Measurements from ENCODE around the gene MPI.
"Not testable (repeated sequence)": the region's sequence is repeated elsewhere in the genome, so short reads cannot be mapped to it uniquely, and the experiment has no call there.

MPI gene

DNA sequence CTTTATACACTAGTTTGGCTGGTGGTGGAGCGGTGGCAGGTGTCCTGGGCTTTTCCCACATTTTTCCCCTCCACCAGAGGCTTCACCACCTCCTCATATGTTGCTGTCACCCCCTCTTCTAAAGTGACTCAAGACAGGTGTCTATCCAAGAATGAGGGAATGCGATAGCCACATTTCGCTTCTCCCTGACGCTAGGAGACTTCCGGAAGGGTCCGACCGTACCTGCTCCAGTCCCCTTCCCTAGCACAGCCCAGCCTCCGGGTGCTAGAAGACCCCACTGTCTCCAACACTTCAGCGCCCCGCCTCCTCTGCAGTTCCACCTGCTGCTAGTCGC is 17.2 kb upstream of the MPI start:
- no peak for DNase-seq (ENCODE audit: extremely low read depth, low read depth)
- TF ChIP-seq CTCF (IDR thresholded peaks at IDR 0.05; ENCODE audit: low read depth, low read length) = no peak

GRCh38 chr15:74873036-74873755 is 16.6 kb upstream of the MPI start, which contains the start of gene SCAMP2:
TSS of gene SCAMP2 (minus strand) at chr15:74873365. CDS start at chr15:74873255, 110 bp downstream.
- no peak for TF ChIP-seq CTCF (IDR thresholded peaks at IDR 0.05; ENCODE audit: low read depth, low read length)
- peak; percentile 81 for DNase-seq (ENCODE audit: extremely low read depth, low read depth)

- TF ChIP-seq CTCF (IDR thresholded peaks at IDR 0.05; ENCODE audit: low read depth, low read length) = no peak
- DNase-seq (ENCODE audit: extremely low read depth, low read depth) = no peak
Observed at GRCh38 chr15:74873756-74874424, 16.0 kb upstream of the MPI start.

DNA sequence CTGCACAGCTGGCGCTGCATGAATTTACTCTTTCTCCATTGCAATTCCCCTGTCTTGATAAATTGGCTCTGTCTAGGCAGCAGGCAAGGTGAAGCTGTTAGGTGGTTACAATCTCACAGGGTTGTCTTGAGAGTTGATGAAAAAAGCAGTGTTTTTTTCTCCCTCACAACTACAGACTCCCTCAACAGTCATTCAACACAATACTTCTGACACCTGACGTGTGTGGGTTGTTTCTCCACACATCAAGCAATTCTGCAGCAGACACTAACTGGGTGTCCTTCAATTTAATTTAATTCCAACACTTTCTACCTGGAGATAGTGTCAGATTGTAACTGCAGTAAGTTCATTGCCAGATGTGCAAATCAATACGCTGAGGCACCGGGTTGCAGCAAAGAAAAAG is 11.6 kb upstream of the MPI start:
- DNase-seq (ENCODE audit: extremely low read depth, low read depth) = no peak
- no peak for TF ChIP-seq CTCF (IDR thresholded peaks at IDR 0.05; ENCODE audit: low read depth, low read length)

GRCh38 chr15:74882528-74882927 is 7.3 kb upstream of the MPI start:
- DNase-seq (ENCODE audit: extremely low read depth, low read depth) = no peak

DNA sequence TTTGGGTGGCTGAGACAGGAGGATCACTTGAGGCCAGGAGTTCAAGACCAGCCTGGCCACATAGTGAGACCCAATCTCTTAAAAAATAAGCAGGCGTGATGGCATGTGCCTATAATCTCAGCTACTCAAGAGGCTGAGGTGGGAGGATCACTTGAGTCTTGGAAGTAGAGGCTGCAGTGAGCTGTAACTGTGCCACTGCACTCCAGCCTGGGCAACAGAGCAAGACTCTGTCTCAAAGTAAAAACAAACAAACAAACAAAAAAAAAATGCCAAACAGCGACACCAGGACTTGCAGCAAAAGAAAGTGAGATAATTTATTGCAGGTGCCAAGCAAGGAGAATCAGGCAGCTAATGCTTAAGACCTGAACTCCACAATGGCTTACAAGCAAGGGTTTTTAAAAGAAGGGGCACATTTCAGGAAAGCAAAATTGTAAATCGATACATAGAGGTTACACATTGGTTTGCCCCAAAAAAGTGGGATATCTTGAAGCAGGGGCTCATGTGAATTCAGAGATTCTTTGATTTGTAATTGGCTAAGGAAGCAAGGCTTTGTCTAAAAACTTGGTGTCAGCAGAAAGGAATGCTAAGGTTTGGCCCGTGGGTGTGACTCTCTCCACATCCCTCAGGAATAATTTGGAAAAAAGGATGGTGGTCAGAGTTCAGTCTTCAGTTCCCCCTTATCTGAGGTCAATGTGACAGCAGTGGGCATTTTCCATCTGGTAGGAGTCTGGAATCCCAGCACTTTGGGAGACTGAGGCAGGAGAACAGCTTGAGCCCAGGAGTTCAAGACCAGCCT is 5.2 kb upstream of the MPI start:
- DNase-seq (ENCODE audit: extremely low read depth, low read depth) = no peak
- no peak for TF ChIP-seq CTCF (IDR thresholded peaks at IDR 0.05; ENCODE audit: low read depth, low read length)

More at GRCh38 chr15:74882528-74882927, 7.3 kb upstream of the MPI start:
- TF ChIP-seq CTCF (IDR thresholded peaks at IDR 0.05; ENCODE audit: low read depth, low read length) = no peak

DNA sequence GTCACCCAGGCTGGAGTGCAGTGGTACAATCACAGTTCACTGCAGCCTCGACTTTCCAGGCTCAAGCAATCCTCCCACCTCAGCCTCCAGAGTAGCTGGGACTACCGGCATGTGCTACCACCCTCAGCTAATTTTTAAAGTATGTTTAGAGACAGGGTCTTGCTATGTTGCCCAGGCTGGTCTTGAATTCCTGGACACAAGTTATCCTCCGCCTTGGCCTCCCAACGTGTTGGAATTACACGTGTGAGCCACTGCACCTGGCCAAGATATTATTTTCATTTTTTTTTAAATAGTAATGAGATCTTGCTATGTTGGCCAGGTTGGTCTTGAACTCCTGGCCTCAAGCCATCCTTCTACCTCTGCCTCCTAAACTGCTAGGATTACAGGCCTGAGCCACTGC is 4.4 kb upstream of the MPI start:
- no peak for DNase-seq (ENCODE audit: extremely low read depth, low read depth)
- no peak for TF ChIP-seq CTCF (IDR thresholded peaks at IDR 0.05; ENCODE audit: low read depth, low read length)

GRCh38 chr15:74887537-74888193 is 2.2 kb upstream of the MPI start:
- DNase-seq (ENCODE audit: extremely low read depth, low read depth) = not testable (repeated sequence)

Data from AG09319 (cell line).